DMS53 (cell line): ENCODE measurements around the gene HTR1A.

Experiments used
- DNase-seq: peaks from one replicate; lab custom pipeline; 2025; lab: John Stamatoyannopoulos, UW

Gene HTR1A

GRCh38 chr5:63962279-63962678 is at the start of gene HTR1A:
Gene HTR1A (minus strand): TSS chr5:63962445. CDS start chr5:63961719, 726 bp downstream.
- DNase-seq: peak; percentile 48

DNA sequence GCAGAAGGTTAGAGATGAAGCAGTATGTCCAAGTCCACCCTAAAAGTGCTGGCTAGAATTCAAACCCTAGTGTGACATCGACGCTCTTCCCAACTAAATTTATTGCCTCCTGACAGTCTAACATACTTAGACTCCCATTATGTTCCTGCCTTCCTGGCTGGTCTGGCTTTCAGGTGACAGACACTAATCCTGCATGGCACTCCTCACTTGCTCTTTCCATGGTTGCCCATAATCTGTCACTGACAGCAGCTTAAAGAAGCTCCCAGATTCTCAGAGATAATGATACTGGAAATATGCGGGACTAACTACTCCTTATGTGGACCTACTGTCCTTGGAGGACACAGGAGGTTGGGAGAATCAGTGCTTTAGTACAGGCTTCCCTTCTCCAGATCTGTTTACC is 41.7 kb upstream of the HTR1A start:
- no peak for DNase-seq

GRCh38 chr5:64000096-64000495 is 37.9 kb upstream of the HTR1A start:
- no peak for DNase-seq

DNA sequence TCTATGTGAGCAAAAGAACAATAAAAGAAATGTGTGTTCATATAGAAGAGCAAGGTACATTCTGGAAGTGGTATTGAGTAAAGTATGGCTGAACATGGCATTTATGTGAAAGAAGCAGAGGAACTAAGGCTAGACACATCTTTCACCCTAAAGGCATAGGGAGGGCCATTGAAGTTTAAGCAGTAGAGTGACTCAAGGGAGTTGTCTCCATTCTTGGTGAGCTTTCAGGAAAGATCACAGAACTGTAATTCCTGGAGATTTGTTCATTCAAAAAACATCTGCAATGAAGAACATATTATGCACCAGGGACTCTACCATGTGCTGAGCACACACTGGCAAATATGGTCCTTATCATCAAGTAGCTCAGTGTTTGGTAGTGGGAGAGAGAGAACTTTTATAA is 24.8 kb upstream of the HTR1A start:
- no peak for DNase-seq

- no peak for DNase-seq
Observed at GRCh38 chr5:63981864-63982263, 19.6 kb upstream of the HTR1A start.

GRCh38 chr5:63963926-63964325 is 1.7 kb upstream of the HTR1A start:
- peak; percentile 73 for DNase-seq

- DNase-seq: peak; percentile 88
Observed at GRCh38 chr5:63963080-63963735, 963 bp upstream of the HTR1A start.

GRCh38 chr5:63961598-63962161 is 565 bp downstream of the HTR1A start:
- DNase-seq: peak; percentile 79

DNA sequence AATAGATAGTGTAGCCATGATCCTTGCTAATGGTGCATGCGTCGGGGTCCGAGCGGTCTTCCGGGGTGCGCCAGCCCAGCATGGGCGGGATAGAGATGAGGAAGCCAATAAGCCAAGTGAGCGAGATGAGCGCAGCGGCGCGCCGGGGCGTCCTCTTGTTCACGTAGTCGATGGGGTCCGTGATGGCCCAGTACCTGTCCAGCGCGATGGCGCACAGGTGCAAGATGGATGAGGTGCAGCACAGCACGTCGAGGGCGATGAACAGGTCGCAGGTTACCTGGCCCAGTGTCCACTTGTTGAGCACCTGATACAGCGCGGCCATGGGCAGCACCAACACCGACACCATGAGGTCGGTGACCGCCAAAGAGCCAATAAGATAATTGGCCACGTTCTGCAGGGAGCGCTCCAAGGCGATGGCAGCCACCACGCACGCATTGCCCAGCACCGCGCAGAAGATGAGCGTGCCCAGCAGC is 1.1 kb downstream of the HTR1A start:
- no peak for DNase-seq

GRCh38 chr5:63960646-63961045 is 1.6 kb downstream of the HTR1A start:
- no peak for DNase-seq

DNA sequence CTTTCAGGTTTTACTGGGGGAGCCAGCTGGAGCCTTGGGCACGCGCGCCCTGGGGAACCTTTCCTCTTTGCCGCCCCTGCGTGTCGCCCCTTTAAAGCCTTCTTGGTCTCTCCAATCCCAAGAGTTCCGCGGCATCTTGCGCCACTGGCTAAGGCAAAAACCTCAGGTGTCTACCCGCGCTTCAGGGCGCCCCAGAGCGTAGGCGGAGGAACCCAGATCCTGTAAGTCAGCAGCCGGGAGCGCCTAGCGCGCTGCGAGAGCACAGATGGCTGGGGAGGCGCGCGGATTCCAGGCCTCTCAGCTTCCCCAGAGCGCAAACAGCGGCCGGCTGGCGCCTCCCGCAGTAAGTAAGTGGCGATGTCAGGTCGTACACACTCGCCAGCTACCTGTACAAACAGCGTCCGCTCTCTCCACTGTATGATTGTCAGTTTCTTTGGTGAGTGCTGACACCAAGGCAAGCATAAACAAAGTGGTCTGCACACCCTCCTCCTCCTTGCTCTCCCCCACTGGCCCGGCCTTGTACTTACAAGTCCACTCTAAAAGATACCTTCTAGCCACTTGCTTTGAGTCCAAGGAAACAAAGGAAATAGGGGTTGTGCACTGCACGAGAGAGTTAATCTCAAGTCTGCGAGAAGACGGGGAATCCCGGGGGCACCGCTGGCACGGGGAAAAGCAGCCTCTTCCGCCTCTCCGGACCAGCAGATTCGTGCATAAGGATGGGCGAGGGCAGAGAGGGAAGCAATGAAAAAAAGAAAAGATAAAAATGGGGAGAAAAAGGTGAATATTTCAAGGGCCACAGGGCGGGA is 2.9 kb downstream of the HTR1A start:
- DNase-seq: peak; percentile 95

DNA sequence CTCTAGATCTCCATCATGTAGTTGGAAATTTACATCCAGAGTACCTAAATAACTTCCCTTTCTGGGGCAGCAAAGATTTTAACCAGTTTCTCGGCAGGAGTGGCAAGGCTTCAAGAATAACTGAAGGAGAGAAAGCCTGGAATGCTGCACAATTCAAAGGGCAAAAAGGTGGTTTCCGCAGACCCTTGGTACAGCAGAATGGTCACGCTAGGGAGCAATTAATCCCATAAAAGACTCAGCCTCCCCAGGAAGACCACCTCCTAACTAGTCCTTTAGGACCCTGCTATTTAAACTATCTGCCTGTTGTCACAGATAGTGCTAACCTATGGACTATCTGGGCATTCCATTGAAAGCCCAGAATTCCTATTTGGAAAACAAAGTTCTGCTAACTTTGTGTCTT is 3.6 kb downstream of the HTR1A start:
- no peak for DNase-seq

DNA sequence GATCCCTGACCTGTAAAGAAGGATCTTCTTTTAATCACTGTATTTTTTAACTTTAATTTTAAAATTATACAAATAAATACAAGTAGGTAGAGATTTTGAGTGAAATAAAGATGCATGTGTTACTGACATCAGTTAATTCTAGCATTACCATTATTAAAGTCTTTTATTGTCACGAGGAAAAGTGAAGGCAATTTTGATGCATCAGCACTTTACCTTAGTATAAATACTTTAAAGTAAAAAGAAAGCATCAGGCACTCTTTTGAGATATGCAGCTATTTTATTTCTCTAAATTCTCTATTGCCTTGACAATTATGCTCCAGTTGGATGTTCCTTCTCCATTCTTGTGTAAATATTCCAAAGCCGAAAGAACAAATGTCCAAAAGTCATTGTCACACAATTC is 4.6 kb downstream of the HTR1A start:
- DNase-seq: no peak

- peak; percentile 3 for DNase-seq
Observed at GRCh38 chr5:63953217-63953616, 9.0 kb downstream of the HTR1A start.

DNA sequence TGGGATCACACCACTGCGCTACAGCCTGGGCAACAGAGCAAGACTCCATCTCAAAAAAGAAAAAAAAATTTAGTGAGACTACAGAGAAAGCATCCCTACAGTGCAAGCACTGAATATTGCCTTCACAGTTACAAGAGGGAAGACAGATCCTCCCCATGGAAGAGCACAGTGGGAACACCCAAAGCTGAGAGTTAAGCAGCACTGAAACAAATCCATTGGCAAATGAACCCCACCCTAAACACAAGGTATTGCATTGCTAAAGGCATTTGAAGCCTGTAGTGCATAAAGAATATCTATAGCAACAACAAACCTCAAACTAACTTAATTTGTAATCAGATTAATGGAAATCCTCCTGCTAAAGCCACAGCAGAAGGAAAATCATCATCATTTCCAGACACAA is 27.1 kb downstream of the HTR1A start:
- DNase-seq: no peak

GRCh38 chr5:63931836-63932235 is 30.4 kb downstream of the HTR1A start:
- peak; percentile 12 for DNase-seq

- DNase-seq: no peak
Observed at GRCh38 chr5:63928451-63928850, 33.8 kb downstream of the HTR1A start.

DNA sequence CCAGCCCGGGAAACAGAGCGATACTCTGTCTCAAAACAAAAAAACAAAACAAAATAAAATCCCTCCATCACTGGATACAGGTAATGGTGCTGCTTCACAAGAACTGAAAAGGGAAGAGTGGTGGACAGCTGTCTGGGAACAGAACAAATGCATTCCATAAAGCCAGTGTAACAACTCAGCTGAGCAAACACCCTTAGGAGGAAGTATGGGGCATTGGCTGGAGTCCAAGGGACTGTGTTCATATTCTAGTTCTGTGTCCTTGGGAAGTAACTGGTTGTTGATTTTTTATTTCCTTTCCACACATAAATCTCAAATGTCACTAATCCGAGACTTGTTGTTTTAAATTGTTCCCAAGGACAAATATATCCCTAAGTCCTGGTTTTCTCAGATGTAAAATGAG is 38.3 kb downstream of the HTR1A start:
- peak; percentile 95 for DNase-seq

DNA sequence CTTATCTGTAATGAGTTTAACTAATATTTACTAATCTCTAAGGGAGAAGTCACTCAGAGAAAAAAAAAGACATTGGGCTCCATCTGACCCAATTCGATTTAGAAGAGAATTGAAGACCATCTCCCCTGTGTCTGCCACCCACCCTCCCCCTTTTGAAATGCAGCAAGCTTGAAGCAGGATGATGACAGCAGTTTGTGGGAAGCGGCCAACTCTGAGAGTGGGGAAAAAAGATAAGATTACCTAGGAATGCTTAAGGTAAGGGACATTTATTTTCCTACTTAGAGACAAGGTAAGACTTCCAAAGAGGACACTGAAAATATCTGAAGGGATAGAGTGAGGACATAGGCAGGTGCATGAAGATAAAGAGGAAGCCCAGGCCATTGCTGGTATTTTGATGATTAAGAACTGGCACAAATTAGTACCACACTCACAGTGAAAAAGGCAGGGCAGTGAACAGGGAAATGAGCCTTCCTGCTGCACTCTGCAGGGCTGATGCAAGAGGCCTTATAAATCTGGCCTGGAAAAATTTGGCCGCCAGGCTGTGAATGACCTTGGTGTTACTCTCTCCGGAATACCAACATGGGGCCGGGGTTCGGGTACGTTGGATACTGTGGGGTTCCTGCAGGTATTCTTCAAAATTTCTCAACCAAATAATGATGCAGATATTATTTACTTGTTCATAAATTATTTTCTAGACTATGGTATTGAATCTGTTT is 42.3 kb downstream of the HTR1A start:
- no peak for DNase-seq

DNA sequence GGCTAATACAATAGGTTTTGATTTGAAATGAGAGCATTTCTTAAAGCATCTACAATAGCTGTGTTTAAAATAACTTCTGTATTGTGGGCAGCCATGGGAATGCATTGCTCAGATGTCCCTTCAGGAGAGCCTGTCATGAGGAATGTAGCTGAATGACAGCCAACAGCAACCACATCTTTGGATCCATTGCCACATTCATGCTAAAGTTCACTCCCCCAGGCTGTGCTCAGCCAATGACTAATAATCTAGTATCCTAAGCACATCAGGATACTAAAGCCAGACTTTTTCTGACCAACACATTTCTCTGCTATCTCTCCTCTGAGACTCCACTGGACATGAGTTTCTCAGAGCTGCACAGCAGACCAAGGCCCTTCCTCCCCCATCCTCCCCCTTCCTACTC is 45.5 kb downstream of the HTR1A start:
- DNase-seq: no peak

DNA sequence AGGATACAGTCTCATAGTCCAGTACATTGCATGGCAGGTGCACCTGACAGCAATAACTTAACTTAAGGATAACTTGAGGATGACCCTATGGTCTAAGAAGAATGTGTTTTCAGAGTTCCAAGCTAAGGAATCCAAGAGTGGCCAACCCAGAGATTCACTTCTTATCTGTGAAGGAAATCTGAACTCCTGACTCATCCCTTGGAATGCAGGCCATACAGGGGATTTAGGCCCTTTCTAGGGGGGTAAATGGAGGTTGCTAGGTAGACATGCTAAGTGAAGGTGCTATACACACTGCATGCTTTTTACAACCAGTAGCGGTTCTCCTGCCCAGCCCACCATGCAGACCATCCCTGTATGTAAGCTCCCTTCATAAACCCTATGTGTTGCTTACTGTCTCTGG is 50.4 kb downstream of the HTR1A start:
- DNase-seq: no peak
